NB4 (cell line): ENCODE data around the gene PLXNB2.
A peak's percentile ranks its signal among the peaks of the same experiment; 100 is the strongest.

Experiments
- DNase-seq: peaks from one replicate; pipeline ENCODE4 v3.0.0; 2010; ENCODE audit warnings: low read depth
- H3K4me3 ChIP-seq: one replicate; pipeline ENCODE4 v1.5.1; 2011; ENCODE audit warnings: mild to moderate bottlenecking, low read depth, low read length, moderate library complexity
- MYC ChIP-seq: IDR thresholded peaks from 2 replicates; pipeline ENCODE4 v1.6.1; 2011; ENCODE audit warnings: low read depth, low read length
- POLR2A ChIP-seq: IDR thresholded peaks from 2 replicates; pipeline ENCODE4 v1.6.1; 2011; ENCODE audit warnings: mild to moderate bottlenecking; ENCODE audit not compliant: insufficient read length; ENCODE audit errors: extremely low read depth
- TF ChIP-seq, protein P1 (sequence below): IDR thresholded peaks from 2 replicates; pipeline ENCODE4 v1.6.1; 2011; ENCODE audit warnings: low read depth, low read length
- TF ChIP-seq, protein P2 (sequence below): IDR thresholded peaks from one replicate; pipeline ENCODE4 v1.5.1; 2012; ENCODE audit warnings: low read depth, low read length

The PLXNB2 gene

DNA sequence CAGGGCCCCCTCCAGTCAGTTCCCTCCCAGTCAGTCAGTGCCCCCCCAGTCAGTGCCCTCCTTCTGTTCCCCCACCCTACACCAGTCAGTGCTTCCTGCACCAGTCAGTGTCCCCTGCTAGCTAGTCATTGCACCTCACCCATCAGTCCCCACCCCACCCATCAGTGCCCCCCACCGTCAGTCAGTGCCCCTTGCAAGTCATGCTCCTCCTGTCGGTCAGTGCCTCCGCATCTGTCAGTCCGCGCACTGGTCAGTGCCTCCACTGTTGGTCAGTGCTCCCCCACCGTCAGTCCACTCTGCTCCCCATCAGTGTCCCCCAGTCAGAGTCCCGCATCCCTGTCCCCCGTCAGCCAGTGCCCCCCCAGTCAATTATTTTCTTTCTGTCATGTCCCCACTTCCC, 39.0 kb upstream of the PLXNB2 start:
- DNase-seq: no peak
- H3K4me3 ChIP-seq: no peak overlapping the region
- TF ChIP-seq, protein P1, sequence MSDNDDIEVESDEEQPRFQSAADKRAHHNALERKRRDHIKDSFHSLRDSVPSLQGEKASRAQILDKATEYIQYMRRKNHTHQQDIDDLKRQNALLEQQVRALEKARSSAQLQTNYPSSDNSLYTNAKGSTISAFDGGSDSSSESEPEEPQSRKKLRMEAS: no peak
- TF ChIP-seq, protein P2, sequence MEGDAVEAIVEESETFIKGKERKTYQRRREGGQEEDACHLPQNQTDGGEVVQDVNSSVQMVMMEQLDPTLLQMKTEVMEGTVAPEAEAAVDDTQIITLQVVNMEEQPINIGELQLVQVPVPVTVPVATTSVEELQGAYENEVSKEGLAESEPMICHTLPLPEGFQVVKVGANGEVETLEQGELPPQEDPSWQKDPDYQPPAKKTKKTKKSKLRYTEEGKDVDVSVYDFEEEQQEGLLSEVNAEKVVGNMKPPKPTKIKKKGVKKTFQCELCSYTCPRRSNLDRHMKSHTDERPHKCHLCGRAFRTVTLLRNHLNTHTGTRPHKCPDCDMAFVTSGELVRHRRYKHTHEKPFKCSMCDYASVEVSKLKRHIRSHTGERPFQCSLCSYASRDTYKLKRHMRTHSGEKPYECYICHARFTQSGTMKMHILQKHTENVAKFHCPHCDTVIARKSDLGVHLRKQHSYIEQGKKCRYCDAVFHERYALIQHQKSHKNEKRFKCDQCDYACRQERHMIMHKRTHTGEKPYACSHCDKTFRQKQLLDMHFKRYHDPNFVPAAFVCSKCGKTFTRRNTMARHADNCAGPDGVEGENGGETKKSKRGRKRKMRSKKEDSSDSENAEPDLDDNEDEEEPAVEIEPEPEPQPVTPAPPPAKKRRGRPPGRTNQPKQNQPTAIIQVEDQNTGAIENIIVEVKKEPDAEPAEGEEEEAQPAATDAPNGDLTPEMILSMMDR: no peak
- TF ChIP-seq MYC (no peak), POLR2A (no peak)

DNA sequence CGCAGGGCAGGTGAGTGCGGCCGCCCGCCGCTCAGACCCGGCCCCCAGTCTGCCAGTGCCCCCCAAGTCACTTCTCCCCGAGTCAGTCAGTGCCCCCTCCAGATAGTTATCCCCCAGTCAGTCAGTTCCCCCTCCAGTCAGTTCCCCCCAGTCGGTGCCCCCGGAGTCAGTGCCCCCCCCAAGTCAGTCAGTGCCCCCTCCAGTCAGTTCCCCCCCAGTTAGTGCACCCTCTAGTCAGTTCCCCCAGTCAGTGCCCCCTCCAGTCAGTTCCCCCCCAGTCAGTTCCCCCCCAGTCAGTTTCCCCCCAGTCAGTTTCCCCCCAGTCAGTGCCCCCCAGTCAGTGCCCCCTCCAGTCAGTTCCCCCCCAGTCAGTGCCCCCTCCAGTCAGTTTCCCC, 36.1 kb upstream of the PLXNB2 start:
- DNase-seq: no peak
- TF ChIP-seq POLR2A: no peak
- TF ChIP-seq, protein P1: no peak
- TF ChIP-seq, protein P2: no peak
- no peak for TF ChIP-seq MYC

DNA sequence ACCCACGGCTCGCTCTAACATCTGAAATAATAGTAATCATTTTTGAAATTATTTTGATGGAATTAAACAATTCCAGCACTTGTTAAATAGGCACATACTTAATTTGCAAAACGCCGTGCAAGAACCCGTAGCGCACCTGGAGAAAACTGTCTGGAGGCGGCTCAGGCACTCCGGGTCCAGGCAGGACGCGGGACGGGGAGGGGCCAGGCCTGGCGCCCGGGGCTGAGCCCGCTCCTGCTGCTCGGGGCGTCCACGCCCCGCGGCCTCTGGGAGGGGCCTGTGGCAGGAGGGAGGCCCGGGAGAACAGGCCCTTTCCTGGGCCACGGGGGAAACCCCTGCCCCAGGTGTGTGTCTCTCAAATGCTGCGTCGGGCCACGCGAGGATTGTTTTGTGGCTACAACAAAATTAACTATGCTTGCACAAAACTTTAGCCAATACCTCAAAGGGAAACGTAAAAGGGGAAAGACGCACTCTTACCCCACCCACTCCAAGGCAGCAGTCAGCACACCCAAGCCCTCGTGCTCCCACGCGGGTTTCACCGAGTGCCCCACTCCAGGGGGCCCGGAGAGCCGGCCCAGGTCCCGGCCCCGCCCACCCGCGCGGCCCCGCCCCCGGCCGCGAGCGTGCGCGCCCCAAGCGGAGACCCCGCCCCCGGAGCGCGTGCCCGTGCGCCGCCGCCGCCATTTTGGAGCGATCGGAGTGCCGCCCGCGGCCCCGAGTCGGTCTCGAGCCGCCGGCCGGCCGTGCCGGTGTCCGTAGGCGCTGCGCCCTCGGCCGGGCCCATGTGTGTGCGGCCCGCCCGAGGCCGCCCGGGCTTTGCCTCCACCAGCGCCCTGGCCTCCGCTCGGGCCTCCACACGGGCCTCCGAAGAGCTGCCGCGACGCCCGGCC, 35.5 kb upstream of the PLXNB2 start, which contains the start of gene PPP6R2:
PPP6R2 (plus strand) TSS at position 677 of the 890 bp plus-strand sequence. CDS start 50,582 bp downstream, outside the sequence.
- peak; percentile 76 for DNase-seq
- peak within 1 kb of the TSS; percentile 69 for H3K4me3 ChIP-seq
- TF ChIP-seq MYC (no peak), POLR2A (peak; percentile 28)
- TF ChIP-seq, protein P1: 0 out of 2 replicates have a peak, but pooled peaks have one; percentile 20

More for the DNA sequence above, 36.1 kb upstream of the PLXNB2 start:
- peak overlapping the region; percentile 59 for H3K4me3 ChIP-seq

DNA sequence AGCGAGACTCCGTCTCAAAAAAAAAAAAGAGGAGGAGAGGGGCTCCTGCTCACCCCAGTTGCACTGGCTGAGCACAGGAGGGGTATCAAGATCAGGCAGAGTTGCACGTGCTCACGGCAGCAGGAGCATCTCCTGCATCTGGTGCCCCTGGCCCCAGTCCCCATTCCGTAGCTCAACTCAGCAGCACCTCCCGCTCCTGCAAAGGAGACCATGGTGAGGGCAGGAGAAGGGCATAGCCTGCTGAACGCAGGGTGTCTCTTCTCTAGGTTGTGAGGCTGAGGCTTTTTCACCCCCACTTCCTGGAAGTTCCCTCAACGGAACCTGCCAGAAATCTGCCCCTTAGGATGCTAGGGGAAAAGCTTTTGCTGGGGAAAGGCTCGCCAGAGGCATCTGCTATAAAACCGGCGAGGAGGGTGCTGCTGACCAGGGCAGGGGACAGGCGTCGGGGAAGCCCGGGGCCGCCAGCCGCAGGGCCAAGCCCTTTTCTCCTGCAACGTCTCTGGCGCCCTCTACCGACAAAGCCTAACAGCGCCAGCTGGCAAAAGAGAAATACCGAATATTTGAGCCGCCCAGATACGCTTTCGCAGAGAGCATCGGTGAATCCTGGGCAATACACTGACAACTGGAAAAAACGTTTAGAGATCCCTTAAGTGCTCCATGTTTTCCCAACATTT, 34.7 kb upstream of the PLXNB2 start:
- peak overlapping the region; percentile 69 for H3K4me3 ChIP-seq
- TF ChIP-seq, protein P2: peak; percentile 79
- TF ChIP-seq, protein P1: peak; percentile 34; the same call in 1 of the 2 replicates
- no peak for TF ChIP-seq POLR2A
- no peak for TF ChIP-seq MYC
- peak; percentile 87 for DNase-seq

DNA sequence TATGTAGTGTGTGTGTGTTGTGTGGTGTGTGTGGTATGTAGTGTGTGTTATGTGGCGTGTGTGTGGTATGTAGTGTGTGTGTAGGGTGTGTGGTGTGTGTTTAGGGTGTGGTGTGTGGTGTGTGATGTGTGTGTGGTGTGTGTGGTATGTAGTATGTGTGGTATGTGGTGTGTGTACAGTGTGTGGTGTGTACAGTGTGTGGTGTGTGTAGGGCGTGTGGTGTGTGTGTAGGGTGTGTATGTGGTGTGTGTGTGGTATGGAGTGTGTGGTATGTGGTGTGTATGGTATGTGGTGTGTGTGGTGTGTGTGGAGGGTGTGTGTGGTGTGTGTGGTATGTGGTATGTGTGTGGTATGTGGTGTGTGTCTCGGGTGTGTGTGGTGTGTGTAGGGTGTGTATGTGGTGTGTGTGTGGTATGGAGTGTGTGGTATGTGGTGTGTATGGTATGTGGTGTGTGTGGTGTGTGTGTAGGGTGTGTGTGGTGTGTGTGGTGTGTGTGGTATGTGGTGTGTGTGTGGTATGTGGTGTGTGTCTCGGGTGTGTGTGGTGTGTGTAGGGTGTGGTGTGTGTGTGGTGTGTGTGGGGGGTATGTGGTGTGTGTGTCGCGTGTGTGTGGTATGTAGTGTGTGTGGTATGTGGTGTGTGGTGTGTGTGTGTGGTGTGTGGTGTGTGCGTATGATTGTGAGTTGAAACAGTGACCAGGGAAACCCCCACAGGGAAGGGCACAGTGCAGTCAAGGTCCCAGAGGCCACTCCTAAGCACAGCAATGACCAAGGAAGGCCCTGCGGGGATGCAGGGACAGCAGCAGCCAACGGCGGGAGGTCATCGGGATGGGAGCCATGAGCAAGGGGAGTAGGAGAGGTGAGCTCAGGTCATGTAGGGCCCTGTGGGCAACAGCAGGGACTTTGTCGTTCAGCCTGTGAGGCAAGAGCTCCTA, 32.8 kb upstream of the PLXNB2 start:
- no peak overlapping the region for H3K4me3 ChIP-seq
- TF ChIP-seq POLR2A (no peak), MYC (no peak)
- TF ChIP-seq, protein P2: no peak
- TF ChIP-seq, protein P1: no peak
- peak; percentile 26 for DNase-seq
